HG02973 (cell line): ENCODE results near the gene SOCS6.
"Not testable (repeated sequence)": the region's sequence is repeated elsewhere in the genome, so short reads cannot be mapped to it uniquely, and the experiment has no call there.

Source experiments
- ATAC-seq: cut with Tn5 transposase; IDR thresholded peaks from one replicate; pipeline ENCODE4 v1.9.1; 2021; ENCODE audit warnings: moderate library complexity; ENCODE audit not compliant: unreplicated experiment

Gene SOCS6

DNA sequence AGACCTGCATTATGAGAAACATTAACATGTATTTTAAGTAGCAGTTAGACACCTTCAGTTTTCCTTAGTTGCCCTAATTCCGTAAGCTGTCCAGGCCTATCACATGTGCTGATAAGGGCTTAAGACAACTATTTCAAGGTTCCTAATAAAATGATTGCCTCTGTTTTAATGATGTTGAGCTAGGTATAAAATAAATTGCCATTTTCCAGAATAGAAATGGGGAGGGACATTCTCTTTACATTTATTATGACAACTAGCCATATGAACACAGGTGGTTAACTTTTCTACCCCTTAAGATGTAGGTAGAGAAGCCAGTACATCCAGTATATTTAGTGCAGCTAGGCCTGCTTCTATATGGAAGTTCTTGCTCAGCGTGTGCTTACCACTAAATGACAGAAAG is 65.9 kb downstream of the SOCS6 start:
- ATAC-seq: no peak

DNA sequence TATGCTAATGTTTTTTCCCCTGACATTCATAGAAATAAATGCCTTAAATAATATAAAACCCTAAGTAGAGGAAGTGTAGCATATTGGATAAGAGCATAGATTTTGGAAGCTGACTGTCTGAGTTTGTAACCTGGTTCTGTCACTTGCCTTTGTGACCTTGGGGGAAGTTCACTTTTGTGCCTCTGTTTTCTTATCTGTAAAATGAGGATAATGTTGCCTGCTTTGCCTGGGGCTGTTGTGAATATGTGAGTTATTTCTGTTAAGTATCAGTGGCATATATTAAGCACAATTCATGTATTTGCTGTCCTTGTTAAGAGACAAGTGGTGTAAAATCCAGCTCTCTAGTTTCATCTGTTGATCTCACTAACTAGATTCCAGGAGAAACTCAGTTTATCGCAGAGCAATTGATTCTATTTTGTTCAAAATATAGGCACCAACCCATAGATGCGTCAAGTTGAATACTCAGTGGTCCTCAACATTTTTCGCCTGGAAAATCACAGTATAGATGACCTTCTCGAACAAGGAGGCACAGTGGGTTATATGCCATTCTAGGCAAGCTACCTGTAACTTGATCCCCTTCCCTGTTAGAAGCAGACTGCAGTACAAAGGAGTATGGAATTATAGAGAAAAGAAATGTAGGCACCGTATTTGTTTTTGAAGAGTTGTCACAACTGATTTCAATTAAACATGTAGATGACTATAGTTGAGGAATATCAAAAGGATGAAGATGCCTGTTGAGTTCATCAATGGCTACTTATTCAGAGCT is 67.0 kb downstream of the SOCS6 start:
- no peak for ATAC-seq

DNA sequence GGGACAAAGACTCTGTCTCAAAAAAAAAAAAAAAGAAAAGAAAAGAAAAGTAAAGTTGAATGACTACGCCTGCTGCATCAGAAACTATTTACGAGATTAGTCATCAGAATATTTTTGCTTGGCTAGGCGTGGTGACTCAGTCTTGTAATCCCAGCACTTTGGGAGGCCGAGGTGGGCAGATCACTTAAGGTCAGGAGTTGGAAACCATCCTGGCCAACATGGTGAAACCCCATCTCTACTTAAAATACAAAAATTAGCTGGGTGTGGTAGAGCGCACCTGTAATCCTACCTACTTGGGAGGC is 69.2 kb downstream of the SOCS6 start:
- not testable (repeated sequence) for ATAC-seq

- no peak for ATAC-seq
Measured at GRCh38 chr18:70359071-70359470, 70.2 kb downstream of the SOCS6 start.

DNA sequence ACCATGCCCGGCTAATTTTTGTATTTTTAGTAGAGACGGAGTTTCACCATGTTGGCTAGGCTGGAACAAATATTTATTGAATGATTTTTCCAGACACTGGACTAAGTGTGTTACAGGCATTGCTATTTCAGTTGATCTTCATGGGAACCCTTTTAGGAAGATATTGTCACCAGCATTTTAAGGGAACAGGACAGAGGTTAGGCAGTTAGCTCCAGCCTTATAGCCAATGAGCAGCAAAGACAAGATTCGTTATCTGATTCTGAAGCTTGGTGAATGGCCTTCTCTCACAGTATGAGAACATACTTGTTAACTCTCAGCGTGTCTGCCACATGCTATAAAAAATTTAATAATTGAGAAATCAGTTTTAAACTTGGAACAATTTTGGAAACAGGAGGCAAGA is 73.4 kb downstream of the SOCS6 start:
- ATAC-seq: no peak

- no peak for ATAC-seq
Measured at GRCh38 chr18:70363861-70364260, 75.0 kb downstream of the SOCS6 start.

DNA sequence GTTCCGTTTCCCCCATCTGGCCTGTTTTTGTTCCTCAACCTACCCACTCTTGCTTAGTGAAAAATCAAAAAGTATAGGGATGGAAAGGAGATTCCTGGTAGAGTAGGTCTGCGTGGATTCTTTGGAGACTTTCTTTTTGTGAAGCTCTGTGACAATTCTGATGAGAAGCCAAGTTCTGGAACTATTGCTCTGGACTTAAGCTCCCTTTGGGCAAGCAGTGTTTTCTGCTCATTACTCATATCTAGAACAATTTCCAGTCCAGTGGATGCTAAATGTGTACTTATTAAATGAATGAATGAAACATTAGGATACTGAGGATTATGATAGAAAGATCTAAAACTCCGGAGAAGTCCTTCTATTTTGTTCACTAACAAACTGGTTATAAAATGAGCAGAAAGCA is 76.5 kb downstream of the SOCS6 start:
- no peak for ATAC-seq

DNA sequence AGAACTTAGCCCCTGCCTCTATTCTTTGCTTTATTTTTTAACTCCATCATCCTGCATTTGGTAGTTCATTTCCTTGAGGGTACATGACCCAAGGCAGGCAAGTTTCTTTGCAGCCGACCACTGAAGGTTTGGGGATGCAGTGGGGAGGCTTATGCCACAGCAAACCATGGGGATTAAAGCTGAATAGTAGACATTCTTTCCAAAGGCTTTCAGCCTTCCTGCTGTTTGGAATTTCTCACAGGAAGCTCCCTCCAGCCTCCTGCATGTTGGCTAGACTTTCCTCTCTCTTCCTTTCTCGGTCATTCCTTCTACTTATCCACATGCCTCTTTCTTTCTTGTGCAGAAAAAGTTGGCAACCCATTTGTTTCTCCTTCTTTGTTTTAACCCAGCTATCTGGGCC is 77.3 kb downstream of the SOCS6 start:
- no peak for ATAC-seq

GRCh38 chr18:70366670-70367069 is 77.8 kb downstream of the SOCS6 start:
- no peak for ATAC-seq

- ATAC-seq: not testable (repeated sequence)
Measured at GRCh38 chr18:70367344-70367743, 78.5 kb downstream of the SOCS6 start.

- ATAC-seq: no peak
Measured at GRCh38 chr18:70368903-70369302, 80.1 kb downstream of the SOCS6 start.

DNA sequence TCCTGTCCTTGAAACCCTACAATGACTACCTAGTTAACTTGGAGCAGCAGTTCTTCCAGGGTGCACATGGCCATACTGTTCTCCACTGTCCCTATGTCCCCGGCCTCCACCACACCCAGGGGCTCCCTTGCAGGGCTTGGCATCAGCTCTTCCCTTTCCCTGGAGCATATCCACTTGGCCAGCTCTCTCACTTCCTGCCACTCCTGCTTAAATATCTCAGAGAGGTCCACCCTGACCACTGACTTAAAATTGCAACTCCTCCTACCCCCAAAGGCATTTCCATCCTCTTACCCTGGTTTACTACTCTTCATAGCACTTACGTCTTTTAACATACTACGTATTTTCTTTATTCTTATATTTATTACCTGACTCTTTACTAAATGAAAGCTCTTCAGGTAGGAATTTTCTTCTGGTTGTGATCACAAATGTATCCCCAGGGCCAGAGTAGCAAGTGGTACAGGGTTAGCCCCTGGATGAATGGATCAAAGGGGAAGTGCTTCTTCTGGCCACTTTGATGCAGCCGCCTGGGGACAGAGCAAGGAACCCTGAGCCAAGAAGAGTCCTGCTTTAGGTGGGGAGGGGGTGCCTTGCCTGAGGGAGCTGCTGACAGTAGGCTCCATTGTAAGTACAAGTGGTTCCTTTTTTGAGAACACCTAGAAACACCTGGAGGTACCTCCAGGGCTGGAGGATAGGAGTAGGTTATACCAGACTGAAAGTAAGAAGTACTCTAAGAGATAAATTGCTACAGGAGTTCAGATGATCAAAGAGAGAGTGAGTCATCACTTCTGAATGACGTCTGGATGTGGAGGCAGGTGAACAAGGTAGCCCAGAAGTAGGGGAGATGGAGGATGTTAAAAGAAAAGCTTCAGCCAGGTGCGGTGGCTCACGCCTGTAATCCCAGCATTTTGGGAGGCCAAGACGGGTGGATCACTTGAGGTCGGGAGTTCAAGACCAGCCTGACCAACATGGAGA is 82.2 kb downstream of the SOCS6 start:
- no peak for ATAC-seq

GRCh38 chr18:70371908-70372307 is 83.1 kb downstream of the SOCS6 start:
- no peak for ATAC-seq

- ATAC-seq: no peak
Measured at GRCh38 chr18:70372450-70373041, 83.7 kb downstream of the SOCS6 start.

GRCh38 chr18:70373042-70373519 is 84.2 kb downstream of the SOCS6 start:
- no peak for ATAC-seq

GRCh38 chr18:70374154-70374553 is 85.3 kb downstream of the SOCS6 start:
- no peak for ATAC-seq

- ATAC-seq: no peak
Measured at GRCh38 chr18:70376137-70376913, 87.5 kb downstream of the SOCS6 start.

DNA sequence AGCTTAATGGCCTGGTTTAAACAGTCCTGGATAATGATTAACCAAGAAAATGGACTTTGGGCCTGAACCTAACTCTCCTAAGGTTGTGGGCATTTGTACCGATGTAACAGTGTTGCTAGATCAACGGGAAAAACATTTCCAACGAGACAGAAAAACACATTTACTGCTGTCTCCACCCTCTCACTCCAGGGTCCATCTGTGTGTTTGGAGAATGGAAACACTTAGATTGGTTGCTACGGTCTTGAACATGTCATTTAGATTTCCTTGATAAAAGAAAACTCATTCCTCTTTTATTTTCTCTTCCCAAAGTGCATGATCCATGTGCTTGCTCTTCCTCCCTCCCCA is 88.0 kb downstream of the SOCS6 start:
- no peak for ATAC-seq

- no peak for ATAC-seq
Measured at GRCh38 chr18:70377317-70377799, 88.5 kb downstream of the SOCS6 start.

DNA sequence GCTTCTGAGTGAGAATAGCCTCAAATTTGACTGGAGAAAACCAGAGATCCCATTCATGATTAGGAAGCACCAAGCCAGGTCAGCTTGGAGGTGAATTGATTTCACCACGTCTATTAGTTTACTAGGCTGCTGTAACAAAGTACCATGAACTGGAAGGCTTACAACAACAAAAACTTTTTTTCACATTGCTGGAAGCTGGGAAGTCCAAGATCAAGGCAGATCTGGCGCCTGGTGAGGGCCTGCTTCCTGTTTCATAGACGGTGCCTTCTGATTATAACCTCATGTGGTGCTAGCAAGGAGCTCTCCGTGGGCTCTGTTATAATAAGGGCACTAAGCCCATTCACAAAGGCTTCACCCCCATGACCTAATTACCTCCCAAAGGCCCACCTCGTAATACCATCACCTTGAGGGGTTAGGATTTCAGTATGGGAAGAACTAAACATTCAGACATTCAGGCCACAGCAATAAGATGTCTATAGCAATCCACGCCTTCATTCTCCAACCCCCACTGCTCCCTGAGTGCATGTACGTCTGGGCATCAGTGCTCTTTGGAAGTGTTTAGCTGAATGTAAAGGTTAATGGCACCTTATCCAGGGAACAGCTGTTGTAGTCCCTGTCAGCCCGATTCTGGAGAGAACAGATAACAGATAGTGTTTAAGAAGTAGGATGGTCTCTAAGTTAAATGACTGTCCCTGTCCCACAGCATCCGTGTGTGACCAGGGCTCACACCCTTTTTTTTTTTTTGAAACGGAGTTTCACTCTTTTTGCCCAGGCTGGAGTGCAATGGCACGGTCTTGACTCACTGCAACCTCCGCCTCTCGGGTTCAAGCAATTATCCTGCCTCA is 89.2 kb downstream of the SOCS6 start:
- no peak for ATAC-seq
